GM04504 (cell line): ENCODE measurements around the gene CYP4F2.
"Not testable (repeated sequence)": the region's sequence is repeated elsewhere in the genome, so short reads cannot be mapped to it uniquely, and the experiment has no call there.

Source experiments
- DNase-seq: peaks from one replicate; pipeline ENCODE4 v3.0.0-alpha.2; 2012; ENCODE audit warnings: low read depth

The CYP4F2 gene

DNA sequence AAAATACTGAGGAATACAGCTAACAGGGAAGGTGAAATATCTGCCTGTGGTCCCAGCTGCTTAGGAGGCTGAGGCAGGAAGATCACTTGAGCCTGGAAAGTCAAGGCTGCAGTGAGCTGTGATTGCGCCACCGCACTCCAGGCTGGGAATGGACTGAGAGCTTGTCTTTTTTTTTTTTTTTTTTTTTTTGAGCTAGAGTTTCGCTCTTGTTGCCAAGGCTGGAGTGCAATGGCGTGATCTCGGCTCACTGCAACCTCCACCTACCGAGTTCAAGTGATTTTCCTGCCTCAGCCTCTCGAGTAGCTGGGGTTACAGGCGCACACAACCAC, 54.0 kb downstream of the CYP4F2 start:
- DNase-seq, result not testable (repeated sequence)

DNA sequence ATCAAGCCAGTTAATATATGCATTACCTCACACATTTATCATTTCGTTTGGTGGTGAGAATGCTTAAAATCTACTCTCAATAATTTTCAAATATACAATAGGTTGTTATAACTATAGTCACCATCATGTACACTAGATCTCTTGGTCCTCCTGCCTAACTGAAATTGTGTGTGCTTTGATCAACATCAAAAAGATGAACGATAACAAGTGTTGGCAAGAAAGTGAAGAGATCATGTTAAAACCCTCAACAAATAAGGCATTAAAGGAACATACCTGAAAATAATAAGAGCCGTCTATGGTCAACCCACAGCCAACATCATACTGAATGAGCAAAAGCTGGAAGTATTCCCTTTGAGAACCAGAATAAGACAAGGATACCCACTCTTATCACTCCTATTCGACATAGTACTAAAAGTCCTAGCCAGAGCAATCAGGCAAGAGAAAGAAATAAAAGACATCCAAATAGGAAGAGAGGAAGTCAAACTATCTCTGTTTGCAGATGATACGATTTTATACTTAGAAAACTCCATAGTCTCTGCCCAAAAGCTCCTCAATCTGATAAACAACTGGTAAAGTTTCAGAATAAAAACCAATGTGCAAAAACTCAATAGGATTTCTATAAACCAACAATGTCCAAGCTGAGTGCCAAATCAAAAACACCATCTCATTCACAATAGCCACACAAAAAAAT, 54.5 kb downstream of the CYP4F2 start:
- DNase-seq, result no peak

DNA sequence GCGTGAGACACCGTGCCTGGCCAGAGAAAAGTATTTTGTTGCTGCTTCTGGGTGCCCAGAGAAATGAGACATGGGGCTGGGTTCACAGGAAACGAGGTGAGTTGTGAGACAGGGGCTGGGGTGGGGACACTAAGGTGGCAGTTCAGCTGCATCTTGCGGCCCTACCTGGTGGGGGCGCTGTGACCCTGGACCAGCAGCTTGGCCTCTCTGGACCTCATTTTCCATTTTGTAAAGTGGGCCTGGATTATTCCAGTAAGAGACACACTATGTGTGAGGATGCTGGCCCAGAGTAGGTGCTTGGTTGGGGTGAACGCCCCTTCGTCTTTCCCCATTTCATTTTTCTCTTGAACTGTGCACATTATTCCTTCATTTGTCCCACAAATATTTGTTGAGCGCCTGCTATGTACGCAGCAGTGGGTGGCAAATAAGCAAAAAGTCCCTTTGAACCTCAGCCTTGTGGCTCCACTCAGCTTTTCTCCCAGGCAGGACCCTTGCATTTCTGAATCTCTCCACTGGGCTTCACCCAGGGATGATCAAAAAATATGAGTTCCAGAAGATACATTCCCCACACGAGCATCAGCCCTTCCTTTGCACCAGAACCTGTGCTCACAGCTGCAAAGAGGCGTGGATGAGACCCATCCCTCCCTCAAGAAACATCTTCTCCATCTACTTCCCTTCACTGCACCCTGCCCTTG, 55.9 kb downstream of the CYP4F2 start:
- no peak for DNase-seq

DNA sequence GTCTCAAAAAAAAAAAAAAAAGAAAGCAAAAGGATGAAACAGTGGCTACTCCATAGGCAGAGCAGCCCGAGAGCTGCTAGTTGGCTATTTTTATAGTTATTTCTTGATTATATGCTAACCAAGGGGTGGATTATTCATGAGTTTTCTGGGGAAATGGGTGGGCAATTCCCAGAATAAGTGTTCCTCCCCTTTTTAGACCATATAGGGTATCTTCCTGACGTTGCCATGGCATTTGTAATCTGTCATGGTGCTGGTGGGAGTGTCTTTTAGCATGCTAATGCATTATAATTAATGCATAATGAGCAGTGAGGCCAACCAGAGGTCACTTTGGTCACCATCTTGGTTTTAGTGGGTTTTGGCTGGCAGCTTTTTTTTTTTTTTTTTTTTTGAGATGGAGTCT, 57.0 kb downstream of the CYP4F2 start:
- no peak for DNase-seq

DNA sequence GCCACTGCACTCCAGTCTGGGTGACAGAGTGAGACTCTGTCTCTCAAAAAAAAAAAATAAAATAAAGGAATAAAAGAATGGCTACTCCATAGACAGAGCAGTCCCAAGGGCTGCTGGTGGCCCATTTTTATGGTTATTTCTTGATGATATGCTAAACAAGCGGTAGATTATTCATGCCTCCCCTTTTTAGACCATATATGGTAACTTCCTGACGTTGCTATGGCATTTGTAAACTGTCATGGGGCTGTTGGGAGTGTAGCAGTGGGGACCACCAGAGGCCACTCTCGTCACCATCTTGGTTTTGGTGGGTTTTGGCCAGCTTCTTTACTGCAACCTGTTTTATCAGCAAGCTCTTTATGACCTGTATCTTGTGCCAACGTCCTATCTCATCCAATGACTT, 58.0 kb downstream of the CYP4F2 start:
- DNase-seq, result not testable (repeated sequence)

DNA sequence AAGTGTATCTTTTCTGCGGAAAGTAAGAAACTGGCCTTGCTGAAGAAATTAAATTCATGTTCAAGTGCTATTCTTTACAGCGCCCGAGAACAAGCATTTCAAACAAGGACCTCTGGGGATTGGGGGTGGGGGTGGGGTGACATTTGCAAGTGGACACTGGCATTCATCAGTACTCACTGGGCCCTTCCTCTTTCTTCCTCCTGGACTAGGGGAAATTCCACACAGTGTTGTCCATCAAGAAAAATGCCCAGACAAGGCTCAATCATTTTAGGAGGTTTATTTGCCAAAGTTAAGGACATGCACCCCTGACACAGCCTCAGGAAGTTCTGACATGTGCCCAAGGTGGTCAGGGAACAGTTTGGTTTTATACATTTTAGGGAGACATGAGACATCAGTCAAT, 59.5 kb downstream of the CYP4F2 start:
- no peak for DNase-seq

DNA sequence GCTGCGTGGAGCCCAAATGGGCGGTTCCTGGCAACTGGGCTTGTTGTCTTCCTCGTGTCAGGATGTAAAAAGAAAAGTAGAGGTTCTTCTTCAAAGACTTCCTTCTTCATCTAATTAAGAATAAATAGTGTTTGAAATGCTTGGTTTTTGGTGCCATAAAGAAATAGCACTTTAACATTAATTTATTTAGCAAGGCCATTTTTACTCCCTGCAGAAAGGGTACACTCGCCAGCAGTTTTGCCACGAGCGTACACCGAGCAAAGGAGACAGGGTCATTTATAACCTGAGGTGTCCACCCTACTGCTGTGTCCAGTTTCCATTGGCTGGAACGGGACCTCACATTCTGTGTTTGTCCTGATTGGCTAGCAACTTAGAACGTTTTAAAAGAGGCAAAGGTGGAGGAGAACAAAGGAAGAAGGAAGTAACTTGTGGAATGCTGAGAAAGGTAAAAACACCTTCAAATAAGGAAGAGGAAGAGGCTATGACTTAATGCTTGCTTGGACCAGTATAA, 60.6 kb downstream of the CYP4F2 start:
- no peak for DNase-seq

DNA sequence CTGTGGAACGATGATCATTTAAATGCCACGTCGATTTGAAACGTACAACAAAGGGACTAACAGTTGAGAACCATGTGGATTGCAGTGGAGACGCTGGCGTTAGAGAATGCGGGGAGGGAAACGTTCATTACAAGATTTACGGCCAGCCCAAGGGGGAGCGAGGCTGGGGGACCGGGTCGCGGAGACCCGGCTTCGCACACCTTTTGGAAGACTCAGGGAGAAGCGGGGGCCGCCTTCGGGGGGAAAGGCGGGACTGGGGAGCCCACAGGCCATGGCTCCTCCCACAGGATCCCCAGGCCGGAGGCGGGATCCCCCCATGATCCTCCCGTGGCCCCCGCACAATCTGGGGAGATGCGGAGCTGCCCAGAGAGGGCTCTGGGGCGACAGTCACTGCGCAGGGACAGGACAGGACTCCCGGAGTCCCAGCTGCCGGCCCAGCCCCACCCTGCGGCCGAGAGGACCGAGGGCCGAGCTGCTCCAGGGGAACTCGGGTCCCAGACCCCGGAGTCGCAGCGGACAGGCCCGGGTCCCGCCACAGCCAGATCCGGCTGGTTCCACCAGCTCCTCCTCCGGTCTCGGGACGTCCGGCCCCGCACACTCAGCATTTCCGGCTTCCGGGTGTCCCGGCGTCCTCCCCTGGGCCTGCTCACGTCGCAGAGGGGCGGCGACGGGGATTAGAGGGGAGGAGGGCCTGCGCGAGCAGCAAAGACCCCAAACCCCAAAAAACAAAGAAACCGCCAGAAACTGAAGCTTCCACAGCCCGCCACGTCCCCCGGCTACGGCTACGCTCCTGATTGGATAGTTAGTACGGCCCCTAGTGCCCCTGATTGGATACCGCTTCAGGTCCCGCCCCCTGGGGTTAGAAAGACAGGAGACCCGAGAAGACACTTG, 61.3 kb downstream of the CYP4F2 start:
- peak; percentile 85 for DNase-seq

DNA sequence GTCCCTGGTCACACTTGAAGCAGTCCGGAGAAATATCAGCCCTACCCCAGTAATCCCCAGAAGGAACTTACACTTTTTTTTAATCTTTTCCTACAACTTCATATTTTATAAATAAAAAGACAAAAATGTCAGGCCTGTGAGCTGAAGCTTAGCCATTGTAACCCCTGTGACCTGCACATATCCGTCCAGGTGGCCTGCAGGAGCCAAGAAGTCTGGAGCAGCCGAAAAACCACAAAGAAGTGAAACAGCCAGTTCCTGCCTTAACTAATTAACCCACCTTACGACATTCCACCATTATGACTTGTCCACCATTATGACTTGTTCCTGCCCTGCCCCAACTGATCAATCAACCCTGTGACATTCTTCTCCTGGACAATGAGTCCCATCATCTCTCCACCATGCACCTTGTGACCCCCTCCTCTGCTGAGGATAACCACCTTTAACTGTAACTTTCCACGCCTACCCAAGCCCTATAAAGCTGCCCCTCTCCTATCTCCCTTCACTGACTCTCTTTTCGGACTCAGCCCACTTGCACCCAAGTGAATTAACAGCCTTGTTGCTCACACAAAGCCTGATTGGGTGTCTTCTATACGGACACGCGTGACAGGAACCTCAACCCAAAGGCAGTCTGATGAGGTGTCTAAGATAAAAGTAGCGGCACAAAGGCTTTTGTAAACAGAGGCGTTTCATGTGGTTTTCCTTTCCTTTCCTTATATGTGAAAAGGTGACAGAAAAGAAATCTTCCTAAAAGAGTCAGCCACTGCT, 62.1 kb downstream of the CYP4F2 start:
- DNase-seq, result not testable (repeated sequence)

DNA sequence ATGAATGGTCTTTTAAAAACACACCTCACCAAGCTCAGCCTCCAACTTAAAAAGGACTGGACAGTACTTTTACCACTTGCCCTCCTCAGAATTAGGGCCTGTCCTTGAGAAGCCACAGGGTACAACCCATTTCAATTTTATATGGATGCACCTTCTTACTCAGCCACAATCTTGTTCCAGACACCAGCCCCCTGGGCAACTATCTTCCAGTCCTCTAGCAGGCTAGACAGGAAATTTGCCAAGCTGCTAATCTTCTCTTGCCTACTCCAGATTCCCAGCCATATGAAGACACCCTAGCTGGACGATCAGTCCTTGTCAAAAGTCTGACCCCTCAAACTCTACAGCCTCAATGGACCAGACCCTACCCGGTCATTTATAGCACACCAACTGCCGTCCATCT, 63.6 kb downstream of the CYP4F2 start:
- DNase-seq, result not testable (repeated sequence)

DNA sequence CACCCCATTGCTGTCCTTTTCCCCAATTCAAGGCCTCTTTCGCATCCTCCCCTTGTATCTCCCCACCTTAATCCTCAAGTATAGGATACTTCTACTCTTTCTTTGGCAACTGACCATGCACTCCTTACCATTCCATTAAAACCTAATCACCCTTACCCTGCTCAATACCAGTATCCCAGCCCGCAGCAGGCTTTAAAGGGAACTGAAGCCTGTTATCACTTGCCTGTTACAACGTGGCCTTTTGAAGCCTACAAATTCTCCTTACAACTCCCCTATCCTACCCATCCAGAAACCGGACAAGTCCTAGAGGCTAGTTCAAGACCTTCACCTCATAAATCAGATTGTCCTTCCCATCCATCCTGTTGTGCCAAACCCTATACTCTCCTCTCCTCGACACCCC, 66.2 kb downstream of the CYP4F2 start:
- DNase-seq, result no peak

DNA sequence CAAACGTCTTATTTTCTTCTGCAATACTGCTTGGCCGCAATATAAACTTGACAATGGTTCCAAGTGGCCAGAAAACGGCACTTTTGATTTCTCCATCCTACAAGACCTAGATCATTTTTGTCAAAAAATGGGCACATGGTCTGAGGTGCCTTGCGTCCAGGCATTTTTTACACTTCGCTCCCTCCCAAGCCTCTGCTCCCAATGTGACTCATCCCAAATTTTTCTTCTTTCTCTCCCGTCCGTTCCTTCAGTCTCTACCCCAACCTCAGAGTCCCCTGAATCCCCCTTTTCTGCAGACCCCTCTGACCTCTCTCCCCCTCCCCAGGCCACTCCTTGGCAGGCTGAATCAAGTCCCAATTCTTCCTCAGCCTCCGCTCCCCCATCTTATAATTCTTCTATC, 68.1 kb downstream of the CYP4F2 start:
- no peak for DNase-seq

DNA sequence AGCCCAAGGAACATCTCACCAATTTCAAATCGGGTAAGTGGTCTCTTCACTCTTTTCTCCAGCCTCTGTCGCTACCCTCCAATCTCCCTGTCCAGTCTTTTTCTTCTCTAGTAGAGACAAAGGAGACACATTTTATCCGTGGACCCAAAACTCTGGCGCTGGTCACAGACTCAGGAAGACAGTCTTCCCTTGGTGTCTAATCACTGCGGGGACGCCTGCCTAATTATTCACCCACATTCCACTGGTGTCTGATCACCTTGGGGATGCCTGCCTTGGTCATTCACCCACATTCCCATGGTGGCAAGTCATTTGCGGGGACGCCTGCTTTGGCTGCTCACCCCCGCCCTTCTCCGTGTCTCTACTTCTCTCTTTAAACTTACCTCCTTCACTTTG, 68.6 kb downstream of the CYP4F2 start:
- DNase-seq, result no peak

DNA sequence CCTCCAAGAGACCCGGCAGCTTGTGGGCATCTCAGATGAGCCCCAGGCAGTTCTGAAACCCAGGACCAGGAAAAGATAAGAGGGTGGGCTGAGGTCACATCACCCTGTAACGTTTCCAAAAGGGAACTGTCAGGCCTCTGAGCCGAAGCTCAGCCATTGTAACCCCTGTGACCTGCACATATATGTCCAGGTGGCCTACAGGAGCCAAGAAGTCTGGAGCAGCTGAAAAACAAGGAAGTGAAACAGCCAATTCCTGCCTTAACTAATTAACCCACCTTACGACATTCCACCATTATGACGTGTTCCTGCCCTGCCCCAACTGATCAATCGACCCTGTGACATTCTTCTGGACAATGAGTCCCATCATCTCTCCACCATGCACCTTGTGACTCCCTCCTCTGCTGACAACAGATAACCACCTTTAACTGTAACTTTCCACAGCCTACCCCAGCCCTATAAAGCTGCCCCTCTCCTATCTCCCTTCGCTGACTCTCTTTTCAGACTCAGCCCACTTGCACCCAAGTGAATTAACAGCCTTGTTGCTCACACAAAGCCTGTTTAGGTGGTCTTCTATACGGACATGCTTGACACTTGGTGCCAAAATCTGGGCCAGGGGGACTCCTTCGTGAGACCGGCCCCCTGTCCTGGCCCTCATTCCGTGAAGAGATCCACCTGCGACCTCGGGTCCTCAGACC, 69.1 kb downstream of the CYP4F2 start:
- not testable (repeated sequence) for DNase-seq

DNA sequence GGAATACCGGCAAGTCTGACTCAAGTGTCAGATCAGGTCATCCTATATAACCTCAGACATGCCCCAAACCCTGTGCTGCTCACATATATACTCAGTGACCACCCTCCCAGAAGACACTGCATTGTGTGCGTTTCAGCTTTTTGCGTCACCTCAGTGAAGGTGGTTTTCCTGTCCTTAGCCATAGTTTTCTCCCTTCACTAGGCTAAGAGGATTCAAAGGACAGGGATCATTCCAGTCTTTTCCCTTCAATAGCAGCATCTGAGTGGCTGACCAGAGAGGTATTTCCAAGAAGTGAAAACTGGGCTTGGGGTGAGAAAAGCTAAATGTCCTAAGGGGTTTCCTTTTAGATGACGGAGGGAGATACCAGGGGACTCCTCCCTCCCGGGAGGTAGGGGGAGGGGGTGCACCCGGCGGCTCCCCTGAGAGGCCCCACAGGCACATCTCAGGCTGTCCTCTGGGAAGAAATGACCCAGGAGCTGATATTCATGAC, 69.7 kb downstream of the CYP4F2 start:
- no peak for DNase-seq
